ENCODE data around the gene CTF1.
"Not testable (repeated sequence)": the region's sequence is repeated elsewhere in the genome, so short reads cannot be mapped to it uniquely, and the experiment has no call there.

CTF1 gene, protein sequence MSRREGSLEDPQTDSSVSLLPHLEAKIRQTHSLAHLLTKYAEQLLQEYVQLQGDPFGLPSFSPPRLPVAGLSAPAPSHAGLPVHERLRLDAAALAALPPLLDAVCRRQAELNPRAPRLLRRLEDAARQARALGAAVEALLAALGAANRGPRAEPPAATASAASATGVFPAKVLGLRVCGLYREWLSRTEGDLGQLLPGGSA

DNA sequence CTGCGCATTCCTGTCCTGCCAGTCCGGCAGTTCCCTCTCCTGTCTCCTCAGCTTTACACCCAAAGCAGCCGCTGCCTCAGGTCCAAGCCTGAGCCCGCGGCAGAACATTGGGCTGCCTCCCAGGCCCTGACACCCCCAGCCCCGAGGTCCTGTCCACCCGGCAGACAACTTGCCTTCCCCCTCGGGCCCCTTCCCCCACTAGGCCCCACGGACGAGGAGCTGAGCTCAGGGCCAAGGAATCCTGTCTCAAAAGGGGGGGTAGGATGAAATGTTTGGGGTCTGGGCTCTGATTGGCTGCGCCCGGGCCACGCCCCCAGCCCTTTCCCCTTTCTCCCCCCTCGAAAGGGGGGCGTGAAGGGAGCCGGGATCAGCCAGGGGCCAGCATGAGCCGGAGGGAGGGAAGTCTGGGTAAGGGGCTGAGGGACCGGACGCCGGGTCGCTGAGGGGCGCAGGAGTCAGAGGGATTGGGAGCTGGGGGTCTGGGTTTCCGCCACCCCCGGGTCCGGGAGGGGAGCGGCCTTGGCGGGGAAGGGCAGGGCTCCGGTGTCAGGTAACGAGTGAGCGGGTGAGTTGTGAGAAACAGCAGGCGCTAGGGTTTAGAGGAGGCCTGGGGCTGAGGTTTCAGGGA lies at the start of gene CTF1:
CTF1 (plus strand) TSS at position 354 of the 628 bp plus-strand sequence; CDS start at position 384, 30 bp downstream.
- no peak for DNase-seq

DNA sequence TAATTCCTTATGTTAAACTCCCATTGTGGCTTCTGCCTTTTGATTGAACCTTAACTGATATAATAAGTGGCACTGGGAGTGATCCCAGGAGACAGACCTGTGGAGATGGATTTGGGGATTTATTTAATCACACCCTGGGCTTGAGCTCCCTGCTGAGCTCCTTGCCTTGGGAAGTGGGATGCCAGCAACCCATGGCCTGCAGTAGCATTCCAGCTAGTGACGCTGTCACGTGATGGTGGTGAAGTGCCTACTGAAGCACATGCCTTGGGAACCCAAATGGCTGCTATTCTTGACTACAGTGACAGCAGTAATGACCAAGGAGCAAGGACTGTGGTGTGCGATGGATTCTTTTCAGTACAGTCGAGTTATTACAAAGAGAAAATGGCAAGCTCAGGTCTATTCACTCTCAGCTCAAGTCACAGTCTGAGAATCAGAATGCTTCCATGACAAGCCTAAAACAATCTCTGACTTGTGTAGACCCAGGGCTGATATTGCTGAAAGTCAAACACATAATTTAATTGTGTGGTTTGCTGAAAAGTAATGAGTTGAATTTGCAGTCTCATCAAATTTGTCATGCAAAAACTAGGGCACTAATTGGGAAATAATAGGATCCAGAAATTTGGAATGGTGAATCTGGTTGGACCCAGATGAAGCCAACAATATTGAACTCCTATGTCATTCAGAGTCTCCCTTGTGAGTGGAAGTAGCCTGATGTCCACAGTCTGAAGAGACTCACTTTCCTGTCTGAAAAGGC lies 49.6 kb upstream of the CTF1 start:
- DNase-seq: no peak

- no peak for DNase-seq
These were observed 46.2 kb upstream of the CTF1 start for GRCh38 chr16:30850246-30850645.

GRCh38 chr16:30853758-30854157 lies 42.7 kb upstream of the CTF1 start:
- DNase-seq: no peak

DNA sequence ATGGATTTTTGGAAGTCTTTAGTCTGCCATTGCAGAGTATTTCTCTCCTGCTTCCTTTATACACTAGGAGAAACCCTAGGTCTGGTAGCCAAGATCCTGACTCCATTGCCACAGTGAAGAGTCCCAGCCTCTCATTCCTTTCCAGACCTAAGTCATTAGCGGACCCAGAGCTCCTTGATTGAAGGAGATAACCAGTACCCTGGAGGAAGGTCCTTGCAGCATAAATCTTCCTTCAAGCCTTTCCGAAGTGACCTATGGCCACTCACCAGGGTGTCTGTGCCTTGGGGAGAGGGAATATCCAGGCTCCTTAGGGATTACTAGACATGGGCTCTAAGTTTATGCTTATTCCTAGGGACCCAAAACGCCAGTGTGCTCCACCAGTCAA lies 38.3 kb upstream of the CTF1 start:
- no peak for DNase-seq

DNA sequence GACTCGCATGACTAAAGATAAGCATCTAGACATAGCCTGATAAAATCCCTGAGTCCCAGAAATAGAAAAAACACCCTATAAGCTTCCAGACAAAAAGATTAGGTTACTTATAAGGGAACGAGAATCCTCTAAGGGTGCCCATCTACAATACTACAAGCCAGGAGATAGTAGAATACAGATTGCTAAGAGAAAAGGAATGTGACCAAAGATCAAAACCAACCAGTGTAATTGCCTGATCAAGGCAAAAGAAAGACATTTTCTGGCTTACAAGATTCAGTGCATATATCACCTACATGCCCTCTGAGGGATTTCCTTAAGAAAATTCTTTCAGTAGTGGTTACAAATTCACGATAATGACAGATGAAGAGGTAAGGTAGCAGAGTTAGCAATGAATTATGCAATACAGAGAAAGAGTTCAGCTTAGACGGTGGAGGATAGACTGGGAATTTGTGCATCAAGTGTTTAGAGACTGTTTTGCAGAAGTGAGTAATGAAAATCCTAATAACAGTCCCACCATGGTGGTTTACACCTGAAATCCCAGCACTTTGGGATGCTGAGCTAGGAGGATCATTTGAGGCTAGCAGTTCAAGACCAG lies 37.5 kb upstream of the CTF1 start:
- no peak for DNase-seq

DNA sequence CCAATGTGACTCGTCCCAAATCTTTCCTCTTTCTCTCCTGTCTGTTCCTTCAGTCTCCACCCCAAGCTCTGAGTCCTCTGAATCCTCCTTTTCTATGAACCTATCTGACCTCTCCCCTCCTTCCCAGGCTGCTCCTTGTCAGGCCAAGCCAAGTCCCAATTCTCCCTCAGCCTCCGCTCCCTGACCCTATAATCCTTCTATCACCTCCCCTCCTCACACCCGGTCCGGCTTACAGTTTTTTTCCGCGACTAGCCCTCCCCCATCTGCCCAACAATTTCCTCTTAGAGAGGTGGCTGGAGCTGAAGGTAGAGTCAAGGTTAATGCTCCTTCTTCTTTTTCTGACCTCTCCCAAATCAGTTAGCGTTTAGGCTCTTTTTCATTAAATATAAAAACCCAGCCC lies 35.7 kb upstream of the CTF1 start:
- DNase-seq: not testable (repeated sequence)

DNA sequence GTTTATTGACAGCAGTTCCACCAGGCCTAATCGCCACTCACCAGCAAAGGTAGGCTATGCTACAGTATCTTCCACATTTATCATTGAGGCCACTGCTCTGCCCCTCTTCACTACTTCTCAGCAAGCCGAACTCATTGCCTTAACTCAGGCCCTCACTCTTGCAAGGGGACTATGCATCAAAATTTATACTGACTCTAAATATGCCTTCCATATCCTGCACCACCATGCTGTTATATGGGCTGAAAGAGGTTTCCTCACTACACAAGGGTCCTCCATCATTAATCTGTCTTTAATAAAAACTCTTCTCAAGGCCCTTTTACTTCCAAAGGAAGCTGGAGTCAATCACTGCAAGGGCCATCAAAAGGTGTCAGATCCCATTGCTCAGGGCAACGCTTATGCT lies 33.2 kb upstream of the CTF1 start:
- not testable (repeated sequence) for DNase-seq

DNA sequence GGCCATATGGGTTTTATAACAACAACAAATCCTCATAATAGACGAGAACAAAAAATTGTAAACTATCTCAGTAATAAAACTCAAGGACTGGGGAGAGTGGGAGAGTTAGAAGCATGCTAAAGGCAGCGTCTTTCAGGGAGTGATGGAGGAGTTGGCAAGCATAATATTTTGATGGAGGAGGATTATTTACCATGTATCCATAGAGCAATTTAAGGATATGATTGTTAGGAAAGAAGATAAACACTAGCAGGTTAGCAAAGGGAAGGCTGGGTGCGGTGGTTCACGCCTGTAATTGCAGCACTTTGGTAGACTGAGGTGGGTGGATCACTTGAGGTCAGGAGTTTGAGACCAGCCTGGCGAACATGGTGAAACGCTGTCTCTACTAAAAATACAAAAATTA lies 30.4 kb upstream of the CTF1 start:
- no peak for DNase-seq

DNA sequence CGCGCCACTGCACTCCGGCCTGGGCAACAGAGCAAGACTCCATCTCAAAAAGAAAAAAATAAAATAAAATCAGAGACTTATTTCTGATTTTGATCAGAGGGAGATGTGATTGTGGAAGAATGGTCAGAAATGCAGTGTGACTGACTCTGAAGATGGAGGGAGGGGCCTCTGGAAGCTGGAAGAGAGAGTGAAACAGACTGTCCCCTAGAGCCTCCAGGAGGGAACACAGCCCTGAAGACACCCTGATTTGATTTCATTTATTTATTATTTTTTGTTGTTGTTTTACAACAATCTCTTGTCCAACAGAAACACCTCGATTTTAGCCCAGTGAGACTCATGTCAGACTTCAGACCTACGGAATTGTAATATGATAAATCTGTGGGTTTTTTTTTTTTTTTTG lies 28.7 kb upstream of the CTF1 start:
- no peak for DNase-seq

GRCh38 chr16:30870904-30871303 lies 25.5 kb upstream of the CTF1 start:
- no peak for DNase-seq

DNA sequence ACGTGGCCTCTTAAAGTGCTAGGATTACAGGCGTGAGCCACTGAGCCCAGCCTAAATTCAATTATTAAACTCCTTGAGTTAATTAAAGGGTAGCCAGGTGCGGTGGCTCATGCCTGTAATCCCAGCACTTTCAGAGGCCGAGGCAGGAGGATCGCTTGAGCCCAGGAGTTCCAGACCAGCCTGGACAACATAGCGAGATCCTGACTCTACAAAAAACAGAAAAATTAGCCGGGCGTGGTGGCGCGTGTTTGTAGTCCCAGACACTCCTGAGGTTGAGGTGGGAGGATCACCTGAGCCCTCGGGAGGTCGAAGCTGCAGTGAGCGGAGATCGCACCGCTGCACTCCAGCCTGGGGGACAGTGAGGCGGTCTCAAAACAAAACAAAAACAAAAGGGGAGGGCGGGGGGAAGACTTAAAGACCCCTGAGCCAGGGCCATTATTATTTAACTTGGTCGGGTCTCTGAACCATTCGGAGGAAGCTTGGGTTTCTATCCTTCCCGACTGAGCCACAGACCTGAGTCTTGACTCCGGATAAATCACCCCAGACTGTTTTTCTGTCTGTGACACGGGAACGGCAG lies 22.1 kb upstream of the CTF1 start:
- no peak for DNase-seq

GRCh38 chr16:30874821-30875717 lies 21.3 kb upstream of the CTF1 start:
- DNase-seq: peak; percentile 75

DNA sequence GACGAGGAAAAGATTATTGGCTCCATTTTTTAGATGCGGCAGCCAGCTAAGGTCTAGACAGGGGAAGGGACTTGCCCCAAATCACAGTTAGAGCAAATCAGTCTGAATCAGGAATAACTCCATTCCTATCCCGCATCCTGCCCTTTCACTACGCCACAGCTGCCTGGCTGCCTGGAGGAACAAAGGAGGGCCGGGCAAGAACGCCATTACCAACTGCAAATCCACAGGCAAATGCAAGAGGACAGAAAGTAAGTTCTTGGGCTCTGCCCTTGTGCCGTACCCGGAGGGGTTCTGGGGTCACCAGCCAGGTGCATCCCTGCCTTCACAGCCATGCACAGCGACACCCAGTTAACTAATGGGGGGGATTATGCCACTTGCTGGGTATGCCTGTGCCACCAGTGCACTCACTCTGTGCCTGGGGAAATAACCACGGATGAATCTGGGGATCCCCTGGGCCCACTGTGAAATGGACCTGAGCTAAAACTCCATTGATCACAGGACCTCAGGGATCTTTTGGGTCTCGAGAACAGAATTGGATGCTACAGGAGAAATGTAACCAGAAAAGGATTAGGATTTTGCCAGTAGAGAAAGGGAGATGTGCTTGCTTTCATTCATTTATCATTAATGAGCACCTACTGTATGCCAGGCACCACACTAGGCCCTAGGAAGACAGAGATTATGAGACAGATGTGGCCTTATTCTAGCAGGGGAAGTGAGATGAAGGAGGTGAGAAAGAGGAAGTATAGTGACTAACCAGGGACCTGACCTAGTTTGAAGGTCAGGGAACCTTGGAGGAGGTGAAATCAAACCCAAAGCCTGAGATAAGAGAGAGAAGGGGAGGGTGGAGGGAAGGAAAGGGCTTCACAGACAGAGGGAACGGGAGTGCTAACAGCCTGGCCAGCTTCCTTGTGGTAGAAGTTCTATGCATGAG lies 20.3 kb upstream of the CTF1 start:
- peak; percentile 48 for DNase-seq

GRCh38 chr16:30876867-30877266 lies 19.5 kb upstream of the CTF1 start:
- no peak for DNase-seq

DNA sequence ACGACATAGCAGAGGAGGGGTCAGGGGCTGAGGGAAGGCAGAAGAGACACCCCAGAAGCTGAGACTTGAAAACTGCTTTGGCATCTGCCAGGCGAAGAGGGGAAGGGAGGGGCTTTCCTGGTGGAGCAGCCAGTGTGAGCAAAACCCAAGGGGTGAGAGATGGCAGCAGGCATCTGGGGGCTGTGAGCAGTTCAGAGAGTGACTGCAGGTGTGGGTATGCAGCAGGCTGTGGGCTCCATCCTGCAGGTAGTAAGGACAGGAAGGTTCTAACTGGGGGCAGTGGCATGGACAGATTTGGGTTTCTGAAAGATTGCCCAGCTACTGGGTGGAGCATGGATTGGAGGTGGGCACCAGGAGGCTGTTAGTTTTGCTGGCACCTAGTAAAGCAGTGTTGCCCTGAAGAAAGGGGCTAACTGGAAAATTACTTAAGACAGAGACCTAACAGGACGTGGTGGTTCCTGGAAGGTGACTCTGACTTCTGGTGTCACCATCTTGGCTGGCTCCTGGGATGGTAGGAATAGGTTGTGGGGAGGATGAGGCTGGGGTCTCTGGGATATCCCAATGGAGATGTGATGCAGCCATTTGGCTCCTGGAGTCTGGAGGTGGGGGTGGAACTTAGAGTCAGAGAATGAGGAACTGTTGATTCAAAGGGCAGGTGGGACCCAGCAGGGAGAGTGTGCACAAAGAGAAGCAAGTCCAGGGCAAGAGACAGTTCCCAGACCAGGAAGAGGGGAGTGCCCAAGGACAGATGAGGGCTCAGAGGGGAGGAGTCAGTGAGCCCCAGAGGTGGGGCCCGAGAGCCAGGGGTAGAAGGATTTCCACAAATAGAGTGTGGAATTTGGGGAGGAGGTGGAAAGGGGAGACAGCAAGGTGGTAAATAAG lies 13.7 kb upstream of the CTF1 start:
- DNase-seq: no peak

- no peak for DNase-seq
These were observed 11.7 kb upstream of the CTF1 start for GRCh38 chr16:30884760-30885159.

GRCh38 chr16:30885196-30885595 lies 11.2 kb upstream of the CTF1 start:
- DNase-seq: no peak

- no peak for DNase-seq
These were observed 10.3 kb upstream of the CTF1 start for GRCh38 chr16:30886145-30886544.

DNA sequence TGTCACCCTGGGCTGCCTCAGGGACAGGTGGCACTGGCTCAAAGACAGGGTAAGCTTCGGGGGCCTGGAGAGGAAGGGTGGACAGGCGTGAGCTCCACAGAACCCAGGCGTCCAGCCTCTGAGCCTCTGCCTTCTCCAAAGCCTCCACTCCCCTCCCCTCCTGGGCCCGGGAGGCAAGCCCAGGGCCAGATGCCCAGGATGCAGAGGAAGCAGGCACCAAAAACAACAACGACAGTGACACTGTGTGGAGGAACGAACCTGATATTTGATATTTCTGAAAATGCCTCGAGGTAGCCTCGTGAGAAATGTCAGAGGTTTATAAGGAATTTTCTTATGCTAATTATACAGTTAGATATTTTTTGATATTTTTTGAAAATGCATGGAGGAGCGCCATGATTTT lies 8.5 kb upstream of the CTF1 start:
- DNase-seq: no peak
